Hepatocyte (in vitro differentiated cells): ENCODE measurements around the gene VPS52.
A peak's percentile ranks its signal among the peaks of the same experiment; 100 is the strongest.

ENCODE experiments used
- CTCF ChIP-seq: fragments of 200-600 bp; sonication (generic); IDR thresholded peaks from 2 replicates; pipeline ENCODE4 v1.5.1; 2016; ENCODE audit warnings: antibody characterized with exemption, mild to moderate bottlenecking; ENCODE audit not compliant: poor library complexity
- EZH2 ChIP-seq: fragments of 200-600 bp; sonication (generic); IDR thresholded peaks from 2 replicates; pipeline ENCODE4 v1.6.1; 2016; ENCODE audit warnings: antibody characterized with exemption, mild to moderate bottlenecking, borderline replicate concordance
- EZH2phosphoT487 ChIP-seq: fragments of 200-600 bp; sonication (generic); IDR thresholded peaks from one replicate; pipeline ENCODE4 v1.6.1; 2018; ENCODE audit warnings: antibody characterized with exemption, mild to moderate bottlenecking, low read depth, moderate library complexity; ENCODE audit not compliant: unreplicated experiment, severe bottlenecking

GRCh38 chr6:33271468-33272274, at the start of gene VPS52, which contains the start of gene RPS18:
- TF ChIP-seq CTCF (no peak), EZH2 (peak; percentile 12), EZH2phosphoT487 (no peak)
